ENCODE results near the gene GRID2. TPM values are rescaled to one million over a fixed set of nuclear protein-coding genes. Genes with fewer than 3 reads are reported as not detected.
"Not testable (repeated sequence)": the region's sequence is repeated elsewhere in the genome, so short reads cannot be mapped to it uniquely, and the experiment has no call there.

Gene GRID2
- total RNA-seq, 2 experiments from 2014 or later = not detected

DNA sequence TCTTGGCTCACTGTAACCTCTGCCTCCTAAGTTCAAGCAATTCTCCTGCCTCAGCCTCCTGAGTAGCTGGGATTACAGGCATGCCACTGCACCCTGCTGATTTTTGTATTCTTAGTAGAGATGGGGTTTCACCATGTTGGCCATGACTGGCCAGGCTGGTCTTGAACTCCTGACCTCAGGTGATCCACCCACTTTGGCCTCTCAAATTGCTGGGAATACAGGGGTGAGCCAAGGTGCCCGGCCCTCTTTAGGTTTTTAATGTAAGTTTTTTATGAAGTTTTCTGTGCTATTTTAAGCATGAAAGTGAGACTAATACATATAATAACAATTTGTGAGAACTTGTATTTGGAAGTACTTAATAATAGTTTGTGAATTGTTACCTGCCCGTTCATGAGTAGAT lies 148.6 kb downstream of the GRID2 start:
- intact Hi-C loops (cut with micrococcal nuclease); DNase-seq; CTCF ChIA-PET; H3K27ac Mint-ChIP-seq; H3K4me3 Mint-ChIP-seq; H3K36me3 Mint-ChIP-seq (ENCODE audit: low read depth); H3K27me3 Mint-ChIP-seq (ENCODE audit: low read depth); H3K4me1 Mint-ChIP-seq (ENCODE audit: low read depth); H3K9me3 Mint-ChIP-seq: not testable (repeated sequence)

- CTCF ChIA-PET = no interaction called here
- no peak overlapping the region for H3K27ac Mint-ChIP-seq
- H3K27me3 Mint-ChIP-seq (ENCODE audit: low read depth) = no peaks in the 10 kb centered on the region
- DNase-seq = no peak
- no peaks in the 10 kb centered on the region for H3K4me1 Mint-ChIP-seq (ENCODE audit: low read depth)
- no peak overlapping the region for H3K4me3 Mint-ChIP-seq
- H3K9me3 Mint-ChIP-seq = no peaks in the 10 kb centered on the region
- no peaks in the 10 kb centered on the region for H3K36me3 Mint-ChIP-seq (ENCODE audit: low read depth)
- intact Hi-C loops (cut with micrococcal nuclease) = no loop called here
Observed at GRCh38 chr4:92455329-92455839, 151.6 kb downstream of the GRID2 start.

DNA sequence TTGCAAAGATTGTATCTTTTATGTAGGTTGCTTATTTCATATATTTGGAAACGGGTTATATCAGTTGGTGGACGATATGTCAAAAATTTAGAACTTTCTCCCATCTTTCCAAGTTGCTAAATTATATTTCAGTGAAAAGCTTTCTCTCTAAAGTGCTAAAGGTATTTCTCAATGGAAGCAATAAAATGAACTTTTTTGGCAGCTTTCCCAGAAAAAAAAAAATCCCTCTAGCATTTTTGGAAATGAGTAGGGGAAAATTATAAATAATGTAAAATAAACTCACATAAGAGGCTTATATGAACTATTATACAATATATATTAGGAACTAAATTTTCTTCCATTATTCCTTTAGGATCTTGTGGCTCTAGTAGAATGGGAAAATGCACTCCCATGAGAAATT lies 152.2 kb downstream of the GRID2 start:
- DNase-seq = no peak
- intact Hi-C loops (cut with micrococcal nuclease) = no loop called here
- no peak overlapping the region for H3K27ac Mint-ChIP-seq
- no peaks in the 10 kb centered on the region for H3K27me3 Mint-ChIP-seq (ENCODE audit: low read depth)
- H3K4me3 Mint-ChIP-seq = no peak overlapping the region
- no peaks in the 10 kb centered on the region for H3K9me3 Mint-ChIP-seq
- no peaks in the 10 kb centered on the region for H3K36me3 Mint-ChIP-seq (ENCODE audit: low read depth)
- H3K4me1 Mint-ChIP-seq (ENCODE audit: low read depth) = no peaks in the 10 kb centered on the region
- CTCF ChIA-PET = no interaction called here

DNA sequence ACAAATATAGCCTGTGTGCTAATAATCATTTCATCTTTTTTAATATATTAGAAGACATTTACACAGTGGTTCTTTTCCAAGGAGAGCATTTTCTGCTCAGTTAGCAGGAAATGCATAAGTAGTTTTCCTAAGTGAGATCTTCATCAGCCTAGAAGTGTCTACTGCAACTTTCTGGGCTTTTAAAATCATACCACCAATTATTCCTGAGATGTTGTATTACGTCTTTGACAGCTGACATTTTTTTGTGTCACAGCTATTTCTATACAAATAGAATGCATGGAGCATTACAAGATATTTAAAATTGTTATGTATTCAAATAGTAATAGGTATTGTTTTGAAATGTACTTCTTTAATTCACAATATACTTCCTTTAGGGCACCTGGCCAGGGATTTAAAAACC lies 158.0 kb downstream of the GRID2 start:
- Mint-ChIP-seq H3K4me3 (no peak overlapping the region), H3K27me3 (ENCODE audit: low read depth) (no peaks in the 10 kb centered on the region), H3K9me3 (no peaks in the 10 kb centered on the region), H3K36me3 (ENCODE audit: low read depth) (no peaks in the 10 kb centered on the region), H3K27ac (no peak overlapping the region), H3K4me1 (ENCODE audit: low read depth) (no peaks in the 10 kb centered on the region)
- CTCF ChIA-PET = interaction anchor here (0.7 kb wide), 1 partner anchor 242 kb away, joined by 4 read pairs; no protein-coding TSS in a partner anchor
- intact Hi-C loops (cut with micrococcal nuclease) = no loop called here
- DNase-seq = no peak

GRCh38 chr4:92477298-92477697 lies 173.5 kb downstream of the GRID2 start:
- H3K27me3 Mint-ChIP-seq (ENCODE audit: low read depth) = no peaks in the 10 kb centered on the region
- DNase-seq = no peak
- intact Hi-C loops (cut with micrococcal nuclease) = no loop called here
- no peaks in the 10 kb centered on the region for H3K4me1 Mint-ChIP-seq (ENCODE audit: low read depth)
- H3K27ac Mint-ChIP-seq = no peak overlapping the region
- CTCF ChIA-PET = no interaction called here
- no peak overlapping the region for H3K4me3 Mint-ChIP-seq
- H3K36me3 Mint-ChIP-seq (ENCODE audit: low read depth) = no peaks in the 10 kb centered on the region
- no peaks in the 10 kb centered on the region for H3K9me3 Mint-ChIP-seq

DNA sequence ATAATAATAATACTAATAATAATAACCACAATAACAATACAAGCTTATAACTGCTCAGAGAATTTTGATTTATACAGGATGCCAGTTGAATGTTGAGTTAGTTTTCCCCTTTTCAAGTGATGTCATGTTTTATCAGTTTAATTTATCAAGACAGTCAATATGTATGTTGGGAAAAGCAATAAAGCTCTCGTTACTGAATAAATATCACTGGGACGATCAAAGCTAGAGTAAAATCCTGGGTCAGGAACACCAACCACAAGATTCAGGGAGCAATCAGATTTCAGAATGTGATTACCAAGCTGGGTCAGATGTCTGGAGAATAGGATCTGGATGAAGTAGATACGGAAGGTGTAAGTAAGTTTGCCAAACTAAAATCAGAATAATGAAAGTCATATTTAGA lies 179.6 kb downstream of the GRID2 start:
- no peak overlapping the region for H3K27ac Mint-ChIP-seq
- CTCF ChIA-PET = no interaction called here

GRCh38 chr4:92488496-92488895 lies 184.7 kb downstream of the GRID2 start:
- Mint-ChIP-seq H3K4me3 (no peak overlapping the region), H3K27ac (no peak overlapping the region), H3K4me1 (ENCODE audit: low read depth) (no peaks in the 10 kb centered on the region), H3K27me3 (ENCODE audit: low read depth) (no peaks in the 10 kb centered on the region), H3K9me3 (peaks cover 3% of the 10 kb centered on the region), H3K36me3 (ENCODE audit: low read depth) (no peaks in the 10 kb centered on the region)
- CTCF ChIA-PET = no interaction called here
- DNase-seq = no peak
- intact Hi-C loops (cut with micrococcal nuclease) = no loop called here

More for the DNA sequence above, 179.6 kb downstream of the GRID2 start:
- intact Hi-C loops (cut with micrococcal nuclease) = no loop called here
- H3K36me3 Mint-ChIP-seq (ENCODE audit: low read depth) = no peaks in the 10 kb centered on the region
- no peaks in the 10 kb centered on the region for H3K27me3 Mint-ChIP-seq (ENCODE audit: low read depth)
- H3K4me1 Mint-ChIP-seq (ENCODE audit: low read depth) = no peaks in the 10 kb centered on the region
- no peaks in the 10 kb centered on the region for H3K9me3 Mint-ChIP-seq
- no peak overlapping the region for H3K4me3 Mint-ChIP-seq
- no peak for DNase-seq

GRCh38 chr4:92497141-92497540 lies 193.4 kb downstream of the GRID2 start:
- no peaks in the 10 kb centered on the region for H3K9me3 Mint-ChIP-seq
- intact Hi-C loops (cut with micrococcal nuclease) = no loop called here
- no peak for DNase-seq
- H3K4me1 Mint-ChIP-seq (ENCODE audit: low read depth) = no peaks in the 10 kb centered on the region
- H3K27ac Mint-ChIP-seq = no peak overlapping the region
- H3K36me3 Mint-ChIP-seq (ENCODE audit: low read depth) = no peaks in the 10 kb centered on the region
- CTCF ChIA-PET = interaction anchor here (0.6 kb wide), 1 partner anchor 1222 kb away, joined by 3 read pairs; no protein-coding TSS in a partner anchor
- H3K27me3 Mint-ChIP-seq (ENCODE audit: low read depth) = no peaks in the 10 kb centered on the region
- H3K4me3 Mint-ChIP-seq = no peak overlapping the region

DNA sequence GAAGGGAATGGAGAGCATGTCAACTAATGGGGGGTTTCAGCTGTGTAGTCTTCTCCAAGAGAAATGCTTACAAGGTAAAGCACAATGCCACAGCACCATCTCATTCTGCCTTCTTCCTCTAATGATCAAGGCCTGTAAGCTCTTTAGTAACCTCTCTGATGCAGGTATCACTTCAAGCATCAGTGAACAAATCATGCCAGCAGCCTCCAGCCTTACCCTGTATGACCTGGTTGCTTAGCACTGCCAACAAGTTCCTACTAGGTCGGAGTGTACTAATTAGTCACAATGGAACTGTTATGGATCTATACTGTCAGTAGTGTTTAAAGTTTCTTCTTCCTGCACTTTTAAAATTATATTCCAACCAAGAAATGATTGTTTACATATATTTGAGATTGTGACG lies 197.7 kb downstream of the GRID2 start:
- H3K4me1 Mint-ChIP-seq (ENCODE audit: low read depth) = no peaks in the 10 kb centered on the region
- H3K4me3 Mint-ChIP-seq = no peak overlapping the region
- H3K27ac Mint-ChIP-seq = no peak overlapping the region
- H3K9me3 Mint-ChIP-seq = no peaks in the 10 kb centered on the region
- no peaks in the 10 kb centered on the region for H3K27me3 Mint-ChIP-seq (ENCODE audit: low read depth)
- intact Hi-C loops (cut with micrococcal nuclease) = no loop called here
- CTCF ChIA-PET = no interaction called here
- no peak for DNase-seq
- no peaks in the 10 kb centered on the region for H3K36me3 Mint-ChIP-seq (ENCODE audit: low read depth)

GRCh38 chr4:92506933-92507332 lies 203.2 kb downstream of the GRID2 start:
- peaks cover 7% of the 10 kb centered on the region for H3K9me3 Mint-ChIP-seq
- H3K27me3 Mint-ChIP-seq (ENCODE audit: low read depth) = no peaks in the 10 kb centered on the region
- intact Hi-C loops (cut with micrococcal nuclease) = no loop called here
- no peaks in the 10 kb centered on the region for H3K4me1 Mint-ChIP-seq (ENCODE audit: low read depth)
- CTCF ChIA-PET = no interaction called here
- no peak for DNase-seq
- no peaks in the 10 kb centered on the region for H3K36me3 Mint-ChIP-seq (ENCODE audit: low read depth)
- H3K27ac Mint-ChIP-seq = no peak overlapping the region
- no peak overlapping the region for H3K4me3 Mint-ChIP-seq

GRCh38 chr4:92514627-92515026 lies 210.9 kb downstream of the GRID2 start:
- H3K4me1 Mint-ChIP-seq (ENCODE audit: low read depth) = no peaks in the 10 kb centered on the region
- H3K36me3 Mint-ChIP-seq (ENCODE audit: low read depth) = no peaks in the 10 kb centered on the region
- intact Hi-C loops (cut with micrococcal nuclease) = no loop called here
- H3K27me3 Mint-ChIP-seq (ENCODE audit: low read depth) = no peaks in the 10 kb centered on the region
- H3K4me3 Mint-ChIP-seq = no peak overlapping the region
- no peak overlapping the region for H3K27ac Mint-ChIP-seq
- DNase-seq = no peak
- peaks cover 6% of the 10 kb centered on the region for H3K9me3 Mint-ChIP-seq
- CTCF ChIA-PET = no interaction called here

- Mint-ChIP-seq H3K4me3 (no peak overlapping the region), H3K27ac (no peak overlapping the region)
- no peak for DNase-seq
Observed at GRCh38 chr4:92516450-92516849, 212.7 kb downstream of the GRID2 start.

GRCh38 chr4:92519727-92520126 lies 216.0 kb downstream of the GRID2 start:
- H3K9me3 Mint-ChIP-seq = no peaks in the 10 kb centered on the region
- H3K27me3 Mint-ChIP-seq (ENCODE audit: low read depth) = no peaks in the 10 kb centered on the region
- DNase-seq = no peak
- H3K4me1 Mint-ChIP-seq (ENCODE audit: low read depth) = no peaks in the 10 kb centered on the region
- CTCF ChIA-PET = no interaction called here
- no peak overlapping the region for H3K27ac Mint-ChIP-seq
- no peaks in the 10 kb centered on the region for H3K36me3 Mint-ChIP-seq (ENCODE audit: low read depth)
- no peak overlapping the region for H3K4me3 Mint-ChIP-seq
- intact Hi-C loops (cut with micrococcal nuclease) = no loop called here

More at GRCh38 chr4:92516450-92516849, 212.7 kb downstream of the GRID2 start:
- CTCF ChIA-PET = no interaction called here
- Mint-ChIP-seq H3K36me3 (ENCODE audit: low read depth) (no peaks in the 10 kb centered on the region), H3K4me1 (ENCODE audit: low read depth) (no peaks in the 10 kb centered on the region), H3K9me3 (peaks cover 2% of the 10 kb centered on the region), H3K27me3 (ENCODE audit: low read depth) (no peaks in the 10 kb centered on the region)
- intact Hi-C loops (cut with micrococcal nuclease) = no loop called here

DNA sequence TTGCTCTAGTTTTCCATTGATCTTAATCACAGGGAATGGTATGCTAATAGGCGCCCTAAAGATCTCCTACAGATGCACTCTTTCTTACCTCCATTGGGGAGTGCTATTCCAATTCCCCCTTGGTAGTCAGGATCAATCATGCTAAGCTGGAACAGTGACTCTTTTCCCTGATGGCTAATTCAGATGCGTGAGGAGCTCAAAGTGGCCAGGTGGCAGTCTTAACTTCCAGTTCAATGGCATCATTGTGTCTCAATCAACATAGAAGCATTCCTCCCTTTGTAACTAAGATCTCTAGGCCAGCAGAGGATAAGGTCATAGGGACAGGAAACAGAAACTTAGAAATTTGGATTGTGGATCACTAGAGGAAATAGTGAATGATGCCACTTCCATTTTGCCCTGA lies 216.8 kb downstream of the GRID2 start:
- Mint-ChIP-seq H3K27me3 (ENCODE audit: low read depth) (no peaks in the 10 kb centered on the region), H3K36me3 (ENCODE audit: low read depth) (no peaks in the 10 kb centered on the region), H3K27ac (no peak overlapping the region), H3K4me1 (ENCODE audit: low read depth) (no peaks in the 10 kb centered on the region), H3K9me3 (no peaks in the 10 kb centered on the region), H3K4me3 (no peak overlapping the region)
- CTCF ChIA-PET = no interaction called here
- intact Hi-C loops (cut with micrococcal nuclease) = no loop called here
- DNase-seq = no peak
